Small intestine (tissue), 16 donors: ENCODE measurements around the gene ENTPD2. TPM values are rescaled to one million over a fixed set of nuclear protein-coding genes. Genes with fewer than 3 reads are reported as not detected.

Source experiments
- DNase-seq, 2 donors: peaks; one replicate each; pipeline versions ENCODE4 v3.0.0 to v3.0.0-alpha.2; 2013
- FAIRE-seq: peaks from 2 replicates; lab custom pipeline; 2012; peaks lifted over from hg19 to GRCh38; lab: Jason Lieb, UNC
- H3K27ac ChIP-seq, 3 donors: one replicate each; pipeline ENCODE4 v1.5.1; 2013; ENCODE audit warnings: low read length in 2 of 3, mild to moderate bottlenecking in 2 of 3, control low read depth in 1 of 3, inconsistent platforms in 1 of 3, low read depth in 1 of 3, moderate library complexity in 1 of 3
- H3K27me3 ChIP-seq, 3 donors: one replicate each; pipeline ENCODE4 v1.6.1; 2013; ENCODE audit warnings: low read length in 3 of 3, inconsistent platforms in 1 of 3; ENCODE audit not compliant: control insufficient read depth in 3 of 3, insufficient read depth in 3 of 3
- H3K36me3 ChIP-seq, 3 donors: one replicate each; pipeline ENCODE4 v1.6.1; 2013; ENCODE audit warnings: low read length in 3 of 3, inconsistent platforms in 1 of 3, low read depth in 1 of 3, mild to moderate bottlenecking in 1 of 3, moderate library complexity in 1 of 3; ENCODE audit not compliant: control insufficient read depth in 3 of 3, insufficient read depth in 2 of 3
- H3K4me1 ChIP-seq, 3 donors: one replicate each; pipeline ENCODE4 v1.6.1; 2013; ENCODE audit warnings: low read length in 2 of 3, inconsistent platforms in 1 of 3, low read depth in 1 of 3, mild to moderate bottlenecking in 1 of 3, moderate library complexity in 1 of 3; ENCODE audit not compliant: control insufficient read depth in 3 of 3, insufficient read depth in 2 of 3
- H3K4me3 ChIP-seq, 3 donors: one replicate each; pipeline ENCODE4 v1.5.1; 2013; ENCODE audit warnings: low read length in 3 of 3, control low read depth in 1 of 3, inconsistent platforms in 1 of 3, low read depth in 1 of 3, mild to moderate bottlenecking in 1 of 3, moderate library complexity in 1 of 3
- H3K9me3 ChIP-seq, 2 donors: one replicate each; pipeline ENCODE4 v1.6.1; 2013; ENCODE audit warnings: low read depth in 1 of 2, low read length in 1 of 2; ENCODE audit not compliant: control insufficient read depth in 2 of 2, insufficient read depth in 1 of 2
- WGBS, 3 donors: extraction: QIAGEN DNeasy Blood & Tissue Kit; methylation state at CpG; one replicate each; pipeline ENCODE4 v1.1.7; 2013; 5-methylcytosine and 5-hydroxymethylcytosine counted together
- long read RNA-seq, 10 donors: transcript quantifications; one replicate each; lab custom pipeline, GENCODE V29; 2026
- polyA plus RNA-seq, 4 donors: library from polyadenylated mRNA; stranded (reverse) in 3 of 4; unstranded in 1 of 4; fragments of 200-250 nt in 3 of 4; fragments of 120-200 nt in 1 of 4; gene quantifications; one replicate each; pipeline versions ENCODE4 v1.2.1 to v1.2.3, GENCODE V29; 2013
- donor health status: healthy with polysubstance abuse.
- donor health status: control.
- donor health status: control.
- donor health status: Bipolar disorder and iron deficiency.
- donor health status: healthy.

Gene ENTPD2
- 10 to 100 TPM in 2 of 4 donors, 1 to 10 TPM in 2; 5.5 to 16.5 (median 8.3) TPM for polyA plus RNA-seq
- long read RNA-seq, donor 1, partial matches to known transcripts, result 5 of 8 reads
- long read RNA-seq, donor 1, other reads (novel, unspliced or antisense), result 0 of 8 reads
- long read RNA-seq, donor 2, result 0 reads
- long read RNA-seq, donor 3, partial matches to known transcripts, result 0 of 2 reads
- long read RNA-seq, donor 3, other reads (novel, unspliced or antisense), result 0 of 2 reads
- long read RNA-seq, donor 4, result 0 reads
- long read RNA-seq, donor 5, partial matches to known transcripts, result 0 of 2 reads
- long read RNA-seq, donor 5, other reads (novel, unspliced or antisense), result 0 of 2 reads
- long read RNA-seq, donor 6, result 0 reads
- long read RNA-seq, donor 7, result 0 reads
- long read RNA-seq, donor 8, partial matches to known transcripts, result 0 of 1 reads
- long read RNA-seq, donor 8, other reads (novel, unspliced or antisense), result 0 of 1 reads
- long read RNA-seq, donor 9, result 0 reads
- long read RNA-seq, donor 10, partial matches to known transcripts, result 0 of 2 reads
- long read RNA-seq, donor 10, other reads (novel, unspliced or antisense), result 0 of 2 reads

DNA sequence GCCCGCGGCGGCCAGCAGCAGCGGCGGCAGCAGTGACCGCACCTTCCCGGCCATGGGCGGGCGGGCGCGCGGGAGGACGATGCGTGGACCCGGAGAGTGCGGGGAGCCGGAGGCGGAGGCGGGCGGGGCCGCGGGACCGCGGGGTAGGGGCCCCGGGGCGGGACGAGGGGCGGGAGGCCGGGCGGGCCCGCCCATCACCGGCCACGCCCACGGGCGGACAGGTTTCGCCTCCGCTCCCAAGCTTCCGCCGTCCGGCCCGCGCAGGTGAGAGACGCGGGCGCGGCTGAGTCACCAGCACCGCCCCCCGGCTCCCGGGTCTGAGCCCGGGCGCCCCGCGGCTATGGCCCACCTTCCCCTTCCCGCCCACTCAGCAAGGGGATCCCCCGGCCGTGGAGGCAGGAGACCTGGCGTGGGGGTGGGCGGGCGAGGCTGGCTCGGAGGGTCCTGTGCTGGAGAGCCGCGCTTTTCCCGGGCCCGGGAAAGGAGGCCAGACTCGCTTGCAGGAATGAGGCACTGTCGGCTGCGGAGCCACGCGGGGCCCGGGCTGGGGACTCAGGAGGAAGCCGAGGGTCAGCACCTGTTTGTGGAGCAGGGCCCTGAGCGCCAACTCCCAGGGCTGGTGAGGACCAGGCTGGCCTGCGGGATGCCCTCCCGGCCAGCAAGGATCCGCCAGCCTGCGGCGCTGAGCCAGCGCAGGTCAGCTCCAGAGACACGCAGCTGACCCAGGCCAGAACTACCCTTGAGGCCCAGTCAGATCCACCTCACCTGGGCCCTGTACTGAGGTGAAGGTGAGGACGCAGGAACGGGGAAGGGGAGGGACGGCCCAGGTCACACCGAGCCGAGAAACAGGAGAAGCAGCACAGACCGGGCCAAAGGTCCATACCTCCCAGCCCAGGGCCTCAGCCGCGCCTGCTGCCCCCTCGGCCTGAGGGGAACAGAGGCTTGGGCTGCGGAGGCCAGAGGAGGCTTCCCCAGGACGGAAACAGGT, at the start of gene ENTPD2:
TSS of gene ENTPD2 (minus strand) at position 118 of the 988 bp plus-strand sequence. CDS start at position 54, 64 bp downstream.
- peaks cover 4 to 32% (median 6%) of the 10 kb centered on the region in 3 donors for H3K4me1 ChIP-seq
- 12 to 18% (median 16%) methylated on average over 37 to 90 of the region's 90 CpGs for WGBS, 3 donors
- no peaks in the 10 kb centered on the region for H3K9me3 ChIP-seq

DNA sequence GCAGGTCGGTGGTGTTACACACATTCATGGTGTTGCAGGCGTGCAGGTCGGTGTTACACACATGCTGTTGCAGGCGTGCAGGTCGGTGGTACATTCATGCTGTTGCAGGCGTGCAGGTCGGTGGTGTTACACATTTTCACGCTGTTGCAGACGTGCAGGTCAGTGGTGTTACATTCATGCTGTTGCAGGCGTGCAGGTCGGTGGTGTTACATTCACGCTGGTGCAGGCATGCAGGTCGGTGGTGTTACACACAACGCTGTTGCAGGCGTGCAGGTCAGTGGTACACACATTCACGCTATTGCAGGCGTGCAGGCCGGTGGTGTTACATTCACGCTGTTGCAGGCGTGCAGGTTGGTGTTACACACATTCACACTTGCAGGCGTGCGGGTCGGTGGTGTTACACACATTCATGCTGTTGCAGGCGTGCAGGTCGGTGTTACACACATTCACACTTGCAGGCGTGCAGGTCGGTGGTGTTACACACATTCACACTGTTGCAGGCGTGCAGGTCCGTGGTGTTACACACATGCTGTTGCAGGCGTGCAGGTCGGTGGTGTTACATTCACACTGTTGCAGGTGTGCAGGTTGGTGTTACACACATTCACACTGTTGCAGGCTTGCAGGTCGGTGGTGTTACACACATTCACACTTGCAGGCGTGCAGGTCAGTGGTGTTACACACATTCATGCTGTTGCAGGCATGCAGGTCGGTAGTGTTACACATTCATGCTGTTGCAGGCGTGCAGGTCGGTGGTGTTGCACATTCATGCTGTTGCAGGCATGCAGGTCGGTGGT, 49.5 kb upstream of the ENTPD2 start:
- Histone ChIP-seq H3K9me3 (peaks cover 0 to 7% of the 10 kb centered on the region in 2 donors), H3K27me3 (no peaks in the 10 kb centered on the region), H3K4me1 (no peaks in the 10 kb centered on the region), H3K4me3 (no peak overlapping the region), H3K36me3 (peaks cover 10 to 99% (median 18%) of the 10 kb centered on the region in 3 donors), H3K27ac (no peak overlapping the region)
- DNase-seq (no peak), FAIRE-seq (no peak)
- 92 to 93% (median 93%) methylated on average over 37 of the region's 37 CpGs for WGBS, 3 donors

More for the DNA sequence above, at the start of gene ENTPD2:
- Histone ChIP-seq H3K27ac (peak within 1 kb of the TSS; percentile 82 to 99 (median 83)), H3K4me3 (peak within 1 kb of the TSS; percentile 20 to 66 (median 64)), H3K27me3 (peaks cover 0 to 30% (median 14%) of the 10 kb centered on the region in 3 donors), H3K36me3 (peaks cover 0 to 3% (median 0%) of the 10 kb centered on the region in 3 donors)
- DNase-seq (peak; percentile 88 to 92), FAIRE-seq (no peak)

DNA sequence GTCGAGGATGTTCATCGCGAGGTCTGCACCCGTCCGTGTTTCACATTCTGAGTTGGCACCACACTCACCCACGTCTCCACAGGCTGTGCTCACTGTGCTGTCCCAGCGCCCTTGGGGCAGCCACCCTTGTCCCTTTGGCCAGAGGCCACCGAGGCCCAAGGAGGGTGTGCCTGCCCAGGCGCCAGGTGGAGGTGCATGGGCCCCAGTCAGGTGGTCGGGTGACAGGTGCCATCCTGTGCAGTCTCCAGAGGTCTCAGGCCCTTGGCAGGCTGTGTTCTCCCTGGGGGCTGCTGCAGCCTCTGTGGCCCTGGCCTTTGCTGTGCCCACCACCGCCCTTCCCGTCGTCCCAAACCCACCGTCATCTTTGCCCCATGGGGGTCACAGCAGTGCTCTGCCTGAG, 45.4 kb upstream of the ENTPD2 start:
- FAIRE-seq (no peak), DNase-seq (no peak)
- Histone ChIP-seq H3K27me3 (no peaks in the 10 kb centered on the region), H3K36me3 (peaks cover 11 to 92% (median 13%) of the 10 kb centered on the region in 3 donors), H3K4me3 (no peak overlapping the region), H3K9me3 (peaks cover 0 to 7% of the 10 kb centered on the region in 2 donors), H3K27ac (no peak overlapping the region), H3K4me1 (no peaks in the 10 kb centered on the region)
- 76 to 83% (median 81%) methylated on average over 14 of the region's 14 CpGs for WGBS, 3 donors

DNA sequence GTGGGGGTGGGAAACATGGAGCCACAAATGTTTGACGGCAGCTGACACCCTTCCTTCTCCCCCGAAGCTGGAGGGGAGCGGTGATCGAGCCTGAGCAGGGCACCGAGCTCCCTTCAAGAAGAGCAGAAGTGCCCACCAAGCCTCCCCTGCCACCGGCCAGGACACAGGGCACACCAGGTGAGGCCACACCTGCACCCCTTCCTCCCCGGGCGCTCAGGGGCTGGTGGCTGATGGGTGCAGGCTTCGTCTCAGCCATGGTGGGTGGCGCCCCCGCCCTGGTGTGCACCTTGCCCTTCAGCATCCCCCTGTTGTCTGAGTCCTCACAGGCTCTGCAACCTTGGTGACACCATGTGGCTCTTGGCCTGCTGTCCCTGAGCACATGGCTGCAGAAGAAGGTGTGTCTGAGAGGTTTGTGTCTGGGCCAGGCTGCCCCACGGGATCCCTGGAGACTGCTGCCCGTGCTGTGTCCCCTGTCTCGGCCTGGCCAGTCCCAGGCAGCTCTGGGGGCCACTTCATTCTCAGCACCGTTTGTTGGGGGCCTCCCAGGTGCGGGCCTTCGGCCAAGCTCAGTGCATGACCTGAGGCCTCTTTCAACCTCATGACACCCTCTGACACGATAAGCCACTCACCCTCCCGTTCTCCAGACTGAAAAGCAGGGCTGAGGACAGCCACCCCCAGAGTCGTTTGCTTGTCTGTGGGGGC, 44.1 kb upstream of the ENTPD2 start:
- H3K4me3 ChIP-seq, result no peak overlapping the region
- FAIRE-seq, result no peak
- no peaks in the 10 kb centered on the region for H3K4me1 ChIP-seq
- H3K36me3 ChIP-seq, result peaks cover 6 to 84% (median 8%) of the 10 kb centered on the region in 3 donors
- H3K27ac ChIP-seq, result no peak overlapping the region
- WGBS, 3 donors, result 88 to 95% (median 91%) methylated on average over 17 to 20 of the region's 20 CpGs
- no peaks in the 10 kb centered on the region for H3K27me3 ChIP-seq
- H3K9me3 ChIP-seq, result peaks cover 0 to 7% of the 10 kb centered on the region in 2 donors
- DNase-seq, result no peak

DNA sequence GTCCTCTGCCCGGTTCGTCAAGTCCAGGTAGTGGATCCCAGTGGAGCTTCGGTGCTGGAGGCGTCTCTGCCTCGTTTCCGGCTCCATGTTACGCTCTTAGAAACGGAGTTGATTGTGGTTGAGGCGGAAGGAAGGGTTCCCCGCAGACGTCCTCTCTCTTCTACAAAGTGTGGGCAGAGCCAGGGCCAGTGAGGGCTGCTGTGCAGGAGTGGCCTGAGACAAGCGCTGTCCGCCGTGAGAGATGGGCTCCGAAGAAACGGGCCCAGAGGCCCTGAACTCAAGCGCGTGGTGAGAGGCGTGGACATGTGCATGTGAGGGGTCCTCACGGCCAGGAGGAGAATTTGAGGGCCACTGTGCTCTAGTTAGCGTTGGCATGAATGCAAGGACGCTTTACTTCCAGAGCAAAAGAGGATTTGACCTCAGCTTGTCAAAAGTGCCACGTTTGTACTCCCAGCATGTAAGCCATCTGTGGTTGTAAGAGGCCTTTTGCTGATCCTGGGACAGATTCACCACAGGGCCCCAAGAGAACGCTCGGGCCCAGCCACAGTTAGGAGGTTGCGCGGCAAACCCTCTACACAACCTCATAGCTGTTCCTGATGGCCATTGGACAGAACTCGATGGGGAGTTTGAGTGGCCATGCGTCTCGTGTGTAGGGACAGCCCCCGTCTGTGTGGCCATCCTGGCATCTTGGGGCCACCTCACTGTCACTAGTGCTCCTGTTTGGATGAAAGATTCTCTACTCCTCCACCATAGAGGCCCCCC, 43.1 kb upstream of the ENTPD2 start:
- Histone ChIP-seq H3K27me3 (no peaks in the 10 kb centered on the region), H3K36me3 (peaks cover 3 to 82% (median 4%) of the 10 kb centered on the region in 3 donors), H3K9me3 (peaks cover 0 to 4% of the 10 kb centered on the region in 2 donors), H3K27ac (peak overlapping the region in 1 of 3 donors; percentile 27), H3K4me3 (no peak overlapping the region), H3K4me1 (no peaks in the 10 kb centered on the region)
- FAIRE-seq, result no peak
- 95 to 96% (median 95%) methylated on average over 31 of the region's 31 CpGs for WGBS, 3 donors
- DNase-seq, result no peak

DNA sequence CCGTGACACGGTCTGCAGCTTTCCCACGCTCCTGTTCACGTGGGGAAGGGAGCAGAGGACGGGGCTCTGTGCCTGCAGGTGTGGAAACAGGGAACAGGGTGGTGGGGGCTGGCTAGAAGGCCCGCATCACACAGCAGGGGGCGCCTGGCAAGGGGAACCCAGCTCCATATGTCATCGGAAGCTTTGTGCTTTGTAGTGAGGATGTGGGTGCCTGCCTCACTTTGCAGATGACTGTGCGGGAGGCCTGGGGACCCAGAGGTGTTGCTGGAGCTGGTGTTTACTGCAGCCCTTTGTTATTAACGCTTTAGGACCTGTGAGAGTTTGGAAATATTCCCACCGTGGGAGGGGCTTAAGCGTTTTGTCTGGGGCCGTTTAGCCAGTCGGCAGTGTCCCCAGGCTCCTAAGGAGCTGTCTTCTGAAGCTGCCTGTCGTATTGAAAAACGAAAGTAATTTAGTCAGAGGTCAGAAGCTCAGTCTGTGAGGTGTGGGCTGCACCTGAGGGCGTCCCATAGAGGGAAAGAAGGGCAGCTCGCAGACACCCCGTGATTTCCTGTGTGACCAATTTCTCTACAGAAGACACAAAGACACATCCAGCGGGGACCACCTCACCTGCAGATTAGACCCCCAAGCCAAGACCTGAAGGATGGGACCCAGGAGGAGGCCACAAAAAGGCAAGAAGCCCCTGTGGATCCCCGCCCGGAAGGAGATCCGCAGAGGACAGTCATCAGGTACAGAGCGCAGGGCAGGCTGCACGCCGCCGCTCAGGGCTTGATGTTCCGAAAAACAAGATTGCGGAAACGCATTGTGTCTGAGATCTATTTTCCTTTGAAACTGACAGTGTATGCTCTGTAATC, 42.0 kb upstream of the ENTPD2 start:
- H3K27me3 ChIP-seq, result no peaks in the 10 kb centered on the region
- H3K4me1 ChIP-seq, result no peaks in the 10 kb centered on the region
- H3K4me3 ChIP-seq, result peak overlapping the region in 1 of 3 donors; percentile 26
- 38 to 56% (median 38%) methylated on average over 30 of the region's 30 CpGs for WGBS, 3 donors
- no peaks in the 10 kb centered on the region for H3K9me3 ChIP-seq
- no peak for FAIRE-seq
- peaks cover 3 to 78% (median 4%) of the 10 kb centered on the region in 3 donors for H3K36me3 ChIP-seq
- peak in 1 of 2 donors; percentile 79 for DNase-seq
- peak overlapping the region in 2 of 3 donors; percentile 53 to 71 for H3K27ac ChIP-seq
